Lung (tissue), 12 donors: ENCODE data around the gene ATAD3B. TPM values are rescaled to one million over a fixed set of nuclear protein-coding genes. Genes with fewer than 3 reads are reported as not detected.
"Not testable (repeated sequence)": the region's sequence is repeated elsewhere in the genome, so short reads cannot be mapped to it uniquely, and the experiment has no call there.

Experiments used
- ATAC-seq: fragments of 200-7000 bp; cut with Tn5 transposase; one replicate; pipeline ENCODE4 v1.9.1; 2020; ENCODE audit warnings: moderate number of reproducible peaks; ENCODE audit not compliant: insufficient read depth, low FRiP score
- DNase-seq, 3 donors: peaks; one replicate each; pipeline ENCODE4 v3.0.0-alpha.2; 2013 to 2017
- H3K27ac ChIP-seq, 2 donors: one replicate each; pipeline ENCODE4 v1.5.1; 2013; ENCODE audit warnings: mild to moderate bottlenecking in 2 of 2, moderate library complexity in 2 of 2, control low read depth in 1 of 2, inconsistent platforms in 1 of 2, low read depth in 1 of 2, low read length in 1 of 2
- H3K27me3 ChIP-seq, 3 donors: one replicate each; pipeline ENCODE4 v1.5.1; 2013; ENCODE audit warnings: low read length in 2 of 3; ENCODE audit not compliant: control insufficient read depth in 3 of 3, insufficient read depth in 3 of 3
- H3K36me3 ChIP-seq, 4 donors: one replicate each; pipeline ENCODE4 v1.5.1; 2013; ENCODE audit warnings: low read length in 4 of 4, mild to moderate bottlenecking in 1 of 4, moderate library complexity in 1 of 4; ENCODE audit not compliant: control insufficient read depth in 4 of 4, insufficient read depth in 4 of 4
- H3K4me1 ChIP-seq, 5 donors: one replicate each; pipeline ENCODE4 v1.5.1; 2013; ENCODE audit warnings: low read length in 5 of 5, mild to moderate bottlenecking in 2 of 5, moderate library complexity in 1 of 5; ENCODE audit not compliant: control insufficient read depth in 5 of 5, insufficient read depth in 5 of 5
- H3K4me3 ChIP-seq: one replicate; pipeline ENCODE4 v1.5.1; 2013; ENCODE audit warnings: mild to moderate bottlenecking, control low read depth, moderate library complexity
- H3K9ac ChIP-seq, 2 donors: one replicate each; pipeline ENCODE4 v1.5.1; 2013; ENCODE audit warnings: low read length in 2 of 2, control low read depth in 1 of 2; ENCODE audit not compliant: insufficient read depth in 1 of 2
- H3K9me3 ChIP-seq, 4 donors: one replicate each; pipeline ENCODE4 v1.5.1; 2013; ENCODE audit warnings: low read length in 3 of 4, mild to moderate bottlenecking in 1 of 4, moderate library complexity in 1 of 4; ENCODE audit not compliant: control insufficient read depth in 4 of 4, insufficient read depth in 3 of 4
- WGBS, 2 donors: extraction: QIAGEN DNeasy Blood & Tissue Kit; methylation state at CpG; one replicate each; pipeline ENCODE4 v1.1.7; 2013; 5-methylcytosine and 5-hydroxymethylcytosine counted together
- polyA plus RNA-seq, 2 donors: library from polyadenylated mRNA; stranded (reverse); fragments of 200-250 nt; gene quantifications; one replicate each; pipeline ENCODE4 v1.2.1, GENCODE V29; 2013
- total RNA-seq, 2 donors: library from RNA; depleted of rRNA in 1 of 2; stranded (reverse); fragments of >200 nt in 1 of 2; gene quantifications; one replicate each; pipeline ENCODE4 v1.2.1, GENCODE V29; 2014 to 2021
- TF ChIP-seq, protein P1 (sequence below): IDR thresholded peaks from 2 replicates; pipeline ENCODE4 v1.5.1; 2012; ENCODE audit warnings: mild to moderate bottlenecking; ENCODE audit errors: control extremely low read depth, extremely low read depth
- donor health status: control.
- donor health status: control.
- donor health status: Bipolar disorder and iron deficiency.
- donor health status: healthy.
- donor health status: DM: yes; HTN: yes; CAD: no.

The ATAD3B gene
- total and polyA plus RNA-seq, 4 donors = 21.6 to 39.0 (median 28.0) TPM

DNA sequence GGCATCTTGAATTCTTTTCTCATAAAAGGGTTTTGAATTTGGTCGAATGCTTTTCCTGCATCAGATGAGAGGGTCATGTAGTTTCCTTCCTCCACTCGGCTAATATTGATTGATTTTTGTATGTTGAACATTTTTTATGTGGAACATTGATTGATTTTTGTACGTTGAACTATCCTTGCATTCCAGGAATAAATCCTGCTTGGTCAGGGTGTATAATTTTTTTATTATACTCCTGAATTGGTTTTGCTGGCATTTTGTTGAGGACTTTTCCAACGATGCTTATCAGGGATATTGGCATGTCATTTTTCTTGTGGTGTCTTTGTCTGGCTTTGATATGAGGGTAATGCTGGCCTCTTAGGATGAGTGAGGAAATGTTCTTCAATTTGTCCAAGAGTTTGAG lies 60.4 kb downstream of the ATAD3B start:
- peaks cover 0 to 4% (median 0%) of the 10 kb centered on the region in 4 donors for H3K9me3 ChIP-seq
- ATAC-seq (no peak), DNase-seq (no peak)
- H3K4me3 ChIP-seq = no peak overlapping the region
- TF ChIP-seq, protein P1, sequence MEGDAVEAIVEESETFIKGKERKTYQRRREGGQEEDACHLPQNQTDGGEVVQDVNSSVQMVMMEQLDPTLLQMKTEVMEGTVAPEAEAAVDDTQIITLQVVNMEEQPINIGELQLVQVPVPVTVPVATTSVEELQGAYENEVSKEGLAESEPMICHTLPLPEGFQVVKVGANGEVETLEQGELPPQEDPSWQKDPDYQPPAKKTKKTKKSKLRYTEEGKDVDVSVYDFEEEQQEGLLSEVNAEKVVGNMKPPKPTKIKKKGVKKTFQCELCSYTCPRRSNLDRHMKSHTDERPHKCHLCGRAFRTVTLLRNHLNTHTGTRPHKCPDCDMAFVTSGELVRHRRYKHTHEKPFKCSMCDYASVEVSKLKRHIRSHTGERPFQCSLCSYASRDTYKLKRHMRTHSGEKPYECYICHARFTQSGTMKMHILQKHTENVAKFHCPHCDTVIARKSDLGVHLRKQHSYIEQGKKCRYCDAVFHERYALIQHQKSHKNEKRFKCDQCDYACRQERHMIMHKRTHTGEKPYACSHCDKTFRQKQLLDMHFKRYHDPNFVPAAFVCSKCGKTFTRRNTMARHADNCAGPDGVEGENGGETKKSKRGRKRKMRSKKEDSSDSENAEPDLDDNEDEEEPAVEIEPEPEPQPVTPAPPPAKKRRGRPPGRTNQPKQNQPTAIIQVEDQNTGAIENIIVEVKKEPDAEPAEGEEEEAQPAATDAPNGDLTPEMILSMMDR = no peak
- H3K36me3 ChIP-seq = peaks cover 0 to 27% (median 12%) of the 10 kb centered on the region in 4 donors
- 96% methylated on average over 4 of the region's 4 CpGs for WGBS, 2 donors
- no peaks in the 10 kb centered on the region for H3K27me3 ChIP-seq
- no peak overlapping the region for H3K27ac ChIP-seq
- no peak overlapping the region for H3K9ac ChIP-seq
- no peaks in the 10 kb centered on the region for H3K4me1 ChIP-seq

DNA sequence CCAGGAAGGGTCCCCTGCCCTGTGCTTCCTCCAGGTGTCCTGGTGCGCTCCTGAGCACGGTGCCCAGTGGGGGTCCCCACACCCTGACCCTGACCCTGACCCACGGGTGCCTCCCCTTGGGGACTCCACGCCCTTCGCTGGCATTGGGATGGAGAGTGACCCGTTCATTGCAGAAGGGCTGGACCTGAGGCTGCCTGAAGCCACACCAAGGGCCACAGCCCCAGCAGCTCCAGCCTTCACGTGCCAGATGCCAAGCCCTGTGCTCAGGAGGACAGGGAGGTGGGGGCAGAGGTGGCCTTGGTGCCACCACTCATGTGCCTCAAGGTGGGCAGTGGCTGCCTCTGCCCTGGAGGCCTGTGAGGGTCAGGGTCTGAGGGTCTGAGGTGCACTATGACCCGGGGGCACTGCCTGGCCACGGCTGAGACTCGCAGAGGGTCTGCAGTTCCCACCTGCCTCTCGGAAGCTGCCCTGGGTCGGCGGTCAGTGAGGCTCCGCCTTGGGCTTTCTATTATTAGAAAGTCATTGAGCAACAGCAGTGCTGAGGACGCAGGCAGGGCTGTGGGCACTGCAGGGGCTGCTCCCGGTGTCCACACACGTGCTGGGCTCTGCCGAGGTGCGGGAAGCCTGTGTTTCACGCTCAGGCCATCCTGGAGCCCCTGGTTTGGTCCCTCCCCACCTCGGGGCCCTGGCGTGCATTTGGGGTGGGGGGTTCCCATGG lies 61.8 kb downstream of the ATAD3B start:
- H3K4me1 ChIP-seq, H3K9me3 ChIP-seq, H3K9ac ChIP-seq, H3K27ac ChIP-seq, ATAC-seq, H3K4me3 ChIP-seq, DNase-seq, H3K27me3 ChIP-seq: not testable (repeated sequence)
- 63 to 72% methylated on average over 11 to 22 of the region's 22 CpGs for WGBS, 2 donors
- H3K36me3 ChIP-seq = peaks cover 0 to 20% (median 11%) of the 10 kb centered on the region in 4 donors

DNA sequence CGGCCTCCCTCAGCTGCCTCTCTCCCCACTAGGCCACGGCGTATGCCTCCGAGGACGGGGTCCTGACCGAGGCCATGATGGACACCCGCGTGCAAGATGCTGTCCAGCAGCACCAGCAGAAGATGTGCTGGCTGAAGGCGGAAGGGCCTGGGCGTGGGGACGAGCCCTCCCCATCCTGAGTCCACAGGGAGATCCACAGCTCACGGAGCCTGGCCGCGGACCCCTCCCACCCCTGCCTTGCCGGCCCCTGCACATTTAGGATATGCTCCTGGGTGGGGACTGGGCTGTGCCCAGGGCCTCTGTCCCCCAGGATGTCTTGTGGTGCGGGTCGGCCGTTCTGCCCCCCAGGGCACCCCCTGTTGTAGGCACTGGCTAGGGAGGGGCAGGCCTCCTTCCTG lies 62.3 kb downstream of the ATAD3B start:
- H3K36me3 ChIP-seq = peaks cover 0 to 20% (median 8%) of the 10 kb centered on the region in 4 donors
- not testable (repeated sequence) for H3K9me3 ChIP-seq, H3K4me3 ChIP-seq, ATAC-seq, H3K27me3 ChIP-seq, DNase-seq, H3K27ac ChIP-seq, H3K9ac ChIP-seq, H3K4me1 ChIP-seq
- 93 to 96% methylated on average over 14 to 18 of the region's 18 CpGs for WGBS, 2 donors

DNA sequence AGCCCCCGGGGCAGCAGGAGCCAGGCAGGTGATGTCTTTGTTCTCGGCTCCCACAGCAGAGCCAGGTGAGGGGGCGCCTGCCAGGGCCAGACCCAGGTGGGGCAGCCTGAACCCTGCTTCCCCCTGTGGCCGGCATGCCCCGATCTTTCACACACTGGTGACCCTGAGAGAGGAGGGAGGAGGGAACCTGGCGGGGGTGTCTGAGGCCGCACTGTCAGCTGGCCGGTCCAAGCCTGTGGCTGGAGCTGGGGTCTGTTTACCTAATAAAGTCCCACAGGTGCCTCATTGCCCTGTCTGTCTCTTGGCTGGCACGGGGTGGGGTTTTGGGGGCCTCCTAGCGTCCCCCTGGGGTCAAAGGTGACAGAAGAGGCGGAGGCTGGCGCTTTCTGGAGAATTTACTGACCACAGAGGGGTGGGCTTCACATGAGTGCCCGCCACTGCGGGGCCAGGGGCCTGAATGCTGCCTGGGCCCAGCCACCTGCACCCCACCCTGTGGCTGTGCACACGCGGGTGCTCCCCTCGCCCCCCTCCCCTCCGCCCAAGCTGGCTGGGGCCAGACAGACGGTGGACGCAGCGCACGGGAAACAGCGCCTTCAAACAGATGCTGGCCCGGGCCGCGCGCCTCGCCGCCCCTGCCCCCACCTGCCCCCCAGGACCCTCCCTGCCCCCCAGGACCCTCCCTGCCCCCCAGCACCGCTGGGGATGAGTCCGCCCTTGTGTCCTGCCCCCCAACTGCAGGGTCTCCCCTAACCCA lies 63.0 kb downstream of the ATAD3B start:
- Histone ChIP-seq H3K9ac (no peak overlapping the region), H3K36me3 (peaks cover 0 to 17% (median 6%) of the 10 kb centered on the region in 4 donors), H3K27me3 (no peaks in the 10 kb centered on the region), H3K27ac (no peak overlapping the region), H3K4me1 (peaks cover 0 to 6% (median 3%) of the 10 kb centered on the region in 5 donors), H3K9me3 (peaks cover 0 to 4% (median 0%) of the 10 kb centered on the region in 4 donors), H3K4me3 (no peak overlapping the region)
- WGBS, 2 donors = 91 to 93% methylated on average over 30 to 31 of the region's 31 CpGs
- TF ChIP-seq, protein P1 = no peak
- no peak for ATAC-seq
- no peak for DNase-seq
